RKO (cell line): ENCODE results near the gene LDLRAD2.

Experiments
- DNase-seq: peaks from one replicate; pipeline ENCODE4 v3.0.0-alpha.2; 2016; ENCODE audit warnings: low spot score

The LDLRAD2 gene

DNA sequence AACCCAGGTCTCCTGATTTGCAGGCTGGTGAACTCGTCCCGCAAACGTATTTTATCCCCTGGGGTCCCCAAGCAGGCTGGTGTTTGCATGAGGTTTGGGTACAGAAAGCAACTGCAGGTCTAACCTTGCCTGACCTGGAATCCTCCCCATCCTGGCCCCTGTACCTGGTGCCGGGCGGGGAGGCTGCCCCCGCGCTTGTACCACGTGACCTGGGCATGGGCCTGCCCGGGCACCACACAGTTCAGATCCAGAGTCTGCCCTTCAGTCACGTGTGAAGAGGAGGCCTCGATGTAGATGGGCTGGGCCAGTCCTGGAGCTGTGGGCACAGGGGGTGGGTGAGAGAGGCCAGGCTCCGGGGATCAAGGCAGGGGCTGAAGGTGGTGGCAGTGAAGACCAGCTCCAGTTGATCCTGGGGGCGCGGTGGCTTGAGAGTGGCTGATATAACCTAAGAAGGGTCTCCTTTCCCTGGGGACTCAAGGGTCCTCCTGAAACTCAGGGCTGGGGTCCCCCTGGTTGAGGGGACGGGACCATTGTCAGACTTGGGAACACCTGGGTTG is 30.6 kb downstream of the LDLRAD2 start:
- no peak for DNase-seq

DNA sequence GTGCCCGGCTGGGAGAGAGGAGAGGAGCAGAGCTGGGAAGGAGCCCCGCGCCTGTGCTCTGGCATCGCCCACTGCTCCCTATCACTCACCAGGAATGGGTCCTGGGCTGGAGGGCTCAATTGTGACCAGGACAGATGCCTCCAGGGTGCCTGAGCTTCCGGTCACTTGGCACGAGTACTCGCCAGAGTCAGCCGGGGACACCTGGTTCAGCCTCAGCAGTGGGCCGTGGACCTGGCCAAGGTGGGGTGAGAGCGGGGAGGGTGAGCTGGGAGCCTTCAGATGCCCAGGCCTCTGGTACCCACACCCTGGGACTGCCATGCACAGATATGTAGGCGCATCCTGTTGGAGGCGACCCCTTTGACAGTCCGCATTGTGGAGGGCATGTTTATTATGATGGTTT is 31.1 kb downstream of the LDLRAD2 start:
- DNase-seq = no peak

DNA sequence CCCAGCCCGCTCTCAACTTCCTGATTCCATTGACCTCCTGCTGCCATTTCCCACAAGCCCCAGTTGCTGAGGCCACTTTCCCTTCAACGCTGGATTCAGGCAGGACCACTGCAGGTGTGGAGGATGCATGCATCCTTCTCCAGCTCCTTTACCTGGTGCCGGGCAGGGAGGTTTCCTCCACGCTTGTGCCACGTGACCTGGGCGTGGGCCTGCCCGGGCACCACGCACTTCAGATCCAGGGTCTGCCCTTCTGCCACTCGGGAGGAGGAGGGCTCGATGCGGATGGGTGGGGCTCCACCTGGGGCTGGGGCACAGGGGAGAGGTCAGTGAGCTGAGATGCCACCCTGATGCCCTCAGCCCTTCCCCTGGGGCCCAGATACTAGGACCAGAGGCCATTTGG is 31.9 kb downstream of the LDLRAD2 start:
- DNase-seq = no peak

DNA sequence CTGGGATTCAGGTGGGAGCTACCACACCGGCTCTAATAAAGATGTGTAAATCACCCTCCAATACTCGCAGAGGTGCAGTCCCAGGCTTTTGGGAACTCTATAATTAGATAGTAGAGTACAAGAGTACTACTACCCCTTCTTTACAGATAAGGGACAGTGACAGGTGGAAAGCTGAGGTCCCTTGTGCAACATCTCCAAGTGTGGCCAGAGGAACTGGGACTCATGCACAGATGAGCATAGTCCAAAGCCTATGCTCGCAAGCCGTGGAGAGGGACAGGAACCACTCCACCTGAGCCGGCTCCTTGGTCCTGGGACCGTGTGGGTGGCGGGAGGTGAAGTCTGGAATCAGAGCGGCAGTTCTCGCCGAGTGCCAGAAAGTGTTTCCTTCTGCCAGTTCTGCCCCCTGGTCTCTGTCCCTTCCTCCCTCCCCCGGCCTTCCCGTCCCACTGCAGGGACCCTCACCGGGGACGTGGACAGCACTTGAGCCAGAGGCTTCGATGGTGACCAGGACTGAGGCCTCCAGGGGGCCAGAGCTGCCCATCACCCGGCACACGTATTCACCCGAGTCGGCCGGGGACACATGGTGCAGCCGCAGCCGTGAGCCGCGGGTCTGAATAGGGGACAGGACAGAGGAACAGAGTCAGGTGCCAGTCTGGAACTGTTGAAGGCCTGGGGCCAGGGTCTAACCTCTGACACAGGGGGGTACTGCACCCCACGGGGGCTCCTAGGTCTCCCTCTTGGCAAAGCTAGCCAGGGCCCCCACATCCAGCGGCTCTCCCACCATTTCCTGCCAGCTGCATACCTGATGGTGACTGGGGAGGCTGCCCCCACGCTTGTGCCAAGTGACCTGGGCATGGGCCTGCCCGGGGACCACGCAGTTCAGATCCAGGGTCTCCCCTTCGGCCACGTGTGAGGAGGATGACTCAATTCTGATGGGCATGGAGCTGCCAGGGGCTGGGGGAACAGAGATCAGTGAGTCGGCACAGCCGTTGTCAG is 33.9 kb downstream of the LDLRAD2 start:
- DNase-seq = no peak

DNA sequence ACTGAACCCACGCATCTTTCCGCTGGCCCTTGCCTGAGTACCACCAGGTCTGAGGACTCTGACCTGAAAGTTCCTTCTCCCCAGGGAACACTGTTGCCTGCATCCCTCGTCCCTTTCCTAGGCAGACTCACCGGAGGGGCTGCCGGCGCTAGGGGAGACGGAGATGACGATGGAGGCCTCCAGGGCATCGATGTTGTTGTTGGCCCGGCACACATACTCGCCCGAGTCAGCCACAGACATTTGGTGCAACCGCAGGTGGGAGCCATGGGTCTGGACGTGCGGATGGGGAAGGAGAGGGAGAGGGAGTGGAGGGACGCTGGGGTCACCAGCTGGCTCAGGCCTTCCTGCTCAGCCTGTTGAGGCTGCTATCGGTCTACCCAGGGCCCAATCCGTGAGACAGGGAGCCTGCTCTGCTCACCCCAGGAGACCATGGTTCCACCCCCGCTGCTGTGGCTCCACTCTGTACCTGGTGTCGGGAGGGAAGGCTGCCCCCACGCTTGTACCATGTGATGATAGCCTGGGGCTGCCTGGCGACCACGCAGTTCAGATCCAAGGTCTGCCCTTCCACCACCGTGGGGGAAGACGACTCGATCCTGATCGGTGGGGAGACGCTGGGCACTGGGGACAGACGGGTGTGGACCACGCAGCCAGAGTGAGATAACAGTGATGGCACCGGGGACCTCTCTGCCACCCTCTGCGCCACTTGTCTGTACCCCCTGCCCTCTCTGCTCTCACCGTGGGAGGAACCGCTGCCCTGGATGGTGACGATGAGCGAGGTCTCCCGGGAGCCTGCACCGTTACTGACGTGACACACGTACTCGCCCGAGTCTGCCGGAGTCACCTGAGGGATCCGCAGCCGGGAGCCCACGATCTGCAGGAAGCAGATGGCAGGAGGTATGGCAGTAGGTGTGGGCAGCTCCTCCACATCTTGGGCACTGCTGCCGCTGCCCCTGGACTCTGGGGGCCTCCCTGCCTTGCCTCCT is 35.4 kb downstream of the LDLRAD2 start:
- no peak for DNase-seq

DNA sequence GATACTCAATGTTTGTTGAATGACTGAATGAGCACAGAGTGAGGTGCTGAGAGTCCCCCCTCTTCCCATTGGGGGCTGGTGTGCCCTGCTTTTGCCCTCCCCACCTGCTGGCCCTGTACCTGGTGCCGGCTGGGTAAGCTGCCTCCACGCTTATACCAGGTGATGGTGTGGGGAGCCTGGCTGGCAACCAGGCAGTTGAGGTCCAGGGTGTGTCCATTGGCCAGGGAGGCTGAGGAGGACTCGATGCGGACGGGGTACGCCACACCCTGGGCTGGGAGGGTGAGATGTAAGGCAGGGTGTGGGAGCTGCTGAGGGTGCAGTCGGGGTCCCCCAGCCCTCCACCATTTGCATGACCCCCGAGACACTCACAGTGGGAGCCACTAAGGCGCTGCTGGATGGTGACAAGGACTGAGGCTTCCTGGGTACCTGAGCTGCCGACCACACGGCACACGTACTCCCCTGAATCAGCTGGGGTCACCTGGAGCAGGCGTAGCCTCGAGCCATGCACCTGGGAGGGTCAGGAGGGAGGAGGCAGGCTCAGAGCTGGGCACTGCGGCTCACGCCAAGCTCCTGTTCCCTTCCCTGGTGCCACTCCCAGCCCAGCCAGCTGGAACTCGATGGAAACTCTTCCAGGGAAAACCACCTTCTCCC is 36.6 kb downstream of the LDLRAD2 start:
- DNase-seq = no peak

DNA sequence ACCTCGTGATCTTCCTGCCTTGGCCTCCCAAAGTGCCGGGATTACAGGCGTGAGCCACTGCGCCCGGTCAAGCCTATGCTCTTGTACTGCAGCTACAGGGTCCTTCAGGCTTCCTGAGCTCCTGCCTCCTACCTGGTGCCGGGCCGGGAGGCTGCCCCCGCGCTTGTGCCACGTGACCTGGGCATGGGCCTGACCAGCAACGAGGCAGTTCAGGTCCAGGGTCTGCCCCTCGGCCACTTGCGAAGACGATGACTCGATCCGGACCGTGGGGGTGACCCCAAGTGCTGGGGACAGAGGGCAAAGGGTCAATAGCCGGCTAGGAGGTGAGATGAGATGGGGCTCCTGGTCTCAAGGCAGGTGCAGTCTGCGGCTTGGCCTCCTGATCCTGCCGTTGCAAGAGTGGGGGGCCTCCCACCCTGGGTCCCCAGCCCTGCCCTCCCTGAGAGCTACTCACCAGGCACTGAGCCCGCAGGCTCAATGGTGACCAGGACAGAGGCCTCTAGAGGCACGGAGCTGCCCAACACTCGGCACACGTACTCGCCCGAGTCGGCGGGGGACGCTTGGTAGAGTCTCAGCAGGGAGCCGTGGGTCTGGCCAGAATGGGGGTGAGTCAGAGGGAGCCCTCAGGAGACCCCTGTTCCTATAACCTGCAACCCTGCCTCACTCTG is 38.0 kb downstream of the LDLRAD2 start:
- no peak for DNase-seq

DNA sequence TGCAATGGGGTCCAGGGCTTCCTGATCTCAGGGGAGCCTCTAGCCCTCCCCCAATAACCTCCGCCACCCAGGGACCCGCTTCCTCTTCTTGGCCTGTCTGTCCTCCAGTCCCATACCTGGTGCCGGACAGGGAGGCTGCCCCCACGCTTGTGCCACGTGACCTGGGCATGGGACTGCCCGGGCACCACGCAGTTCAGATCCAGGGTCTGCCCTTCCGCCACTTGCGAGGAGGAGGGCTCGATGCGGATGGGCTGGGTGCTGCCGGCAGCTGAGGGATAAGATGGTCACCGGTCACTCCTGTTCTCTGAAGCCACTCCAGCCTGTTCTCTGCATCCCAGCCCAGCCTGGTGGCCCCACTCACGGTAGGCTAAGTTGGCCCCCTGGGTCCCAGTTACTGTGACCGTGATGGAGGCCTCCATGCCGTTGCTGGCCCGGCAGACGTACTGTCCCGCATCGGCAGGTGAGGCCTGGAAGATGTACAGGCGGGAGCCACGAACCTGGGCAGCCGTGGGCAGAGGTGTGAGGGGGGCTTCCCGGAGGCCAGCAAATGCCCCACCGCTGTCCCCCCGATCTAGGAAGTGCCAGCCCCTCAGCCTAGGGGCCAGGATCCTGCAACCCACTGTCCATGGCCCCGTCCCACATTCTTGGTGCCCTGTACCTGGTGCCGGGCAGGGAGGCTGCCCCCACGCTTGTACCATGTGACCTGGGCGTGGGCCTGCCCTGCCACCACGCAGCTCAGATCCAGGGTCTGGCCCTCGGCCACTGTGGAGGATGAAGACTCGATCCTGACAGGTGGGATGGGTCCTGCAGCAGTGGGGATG is 39.6 kb downstream of the LDLRAD2 start:
- DNase-seq = no peak

DNA sequence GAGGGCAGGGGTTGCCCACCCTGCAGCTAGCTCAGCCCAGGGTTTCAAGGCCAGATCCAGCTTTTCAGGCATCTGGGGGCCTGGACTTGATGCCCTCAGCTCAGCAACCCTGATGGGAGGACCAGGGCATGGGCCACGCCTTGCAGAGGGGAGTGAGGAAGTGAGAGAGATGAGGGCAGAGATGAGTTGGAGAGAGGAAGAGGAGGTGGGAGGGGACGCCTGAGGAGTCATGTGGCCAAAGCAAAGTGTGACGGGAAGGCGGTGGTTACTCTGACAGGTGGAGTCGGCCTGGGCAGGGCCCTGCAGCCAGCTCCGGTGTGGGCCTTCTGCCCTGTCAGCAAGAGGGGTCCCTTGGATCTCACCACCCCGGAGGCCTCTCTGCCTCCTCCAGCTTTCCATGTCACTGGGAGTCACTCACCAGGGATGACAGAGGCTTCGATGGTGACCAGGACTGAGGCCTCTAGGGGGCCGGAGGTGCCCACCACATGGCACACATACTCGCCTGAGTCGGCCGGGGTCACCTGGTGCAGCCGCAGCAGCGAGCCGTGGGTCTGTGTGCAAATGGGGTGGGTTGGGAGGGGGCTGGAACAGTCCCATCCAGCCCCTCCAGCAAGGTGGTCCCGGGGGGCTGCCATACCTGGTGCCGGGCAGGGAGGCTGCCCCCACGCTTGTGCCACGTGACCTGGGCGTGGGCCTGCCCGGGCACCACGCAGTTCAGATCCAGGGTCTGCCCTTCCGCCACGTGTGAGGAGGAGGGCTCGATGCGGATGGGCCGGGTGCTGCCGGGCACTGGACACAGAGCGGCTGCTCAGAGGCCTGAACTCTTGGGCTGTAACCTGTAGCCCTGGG is 40.4 kb downstream of the LDLRAD2 start:
- DNase-seq = no peak

DNA sequence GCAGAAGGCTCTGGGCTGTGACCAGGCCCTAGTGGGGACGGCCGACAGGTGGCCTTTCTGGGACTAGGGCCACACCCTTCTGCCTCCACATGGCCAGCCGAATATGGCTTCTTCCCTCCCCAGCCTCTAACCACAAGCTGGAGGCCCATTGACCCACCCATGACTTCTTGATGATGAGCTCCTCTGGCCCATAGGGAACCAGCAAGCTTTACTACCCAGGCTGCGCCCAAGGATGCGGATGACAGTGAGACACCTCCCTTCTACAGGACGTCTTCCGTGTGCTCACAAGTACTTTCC is 41.0 kb downstream of the LDLRAD2 start:
- DNase-seq = no peak

DNA sequence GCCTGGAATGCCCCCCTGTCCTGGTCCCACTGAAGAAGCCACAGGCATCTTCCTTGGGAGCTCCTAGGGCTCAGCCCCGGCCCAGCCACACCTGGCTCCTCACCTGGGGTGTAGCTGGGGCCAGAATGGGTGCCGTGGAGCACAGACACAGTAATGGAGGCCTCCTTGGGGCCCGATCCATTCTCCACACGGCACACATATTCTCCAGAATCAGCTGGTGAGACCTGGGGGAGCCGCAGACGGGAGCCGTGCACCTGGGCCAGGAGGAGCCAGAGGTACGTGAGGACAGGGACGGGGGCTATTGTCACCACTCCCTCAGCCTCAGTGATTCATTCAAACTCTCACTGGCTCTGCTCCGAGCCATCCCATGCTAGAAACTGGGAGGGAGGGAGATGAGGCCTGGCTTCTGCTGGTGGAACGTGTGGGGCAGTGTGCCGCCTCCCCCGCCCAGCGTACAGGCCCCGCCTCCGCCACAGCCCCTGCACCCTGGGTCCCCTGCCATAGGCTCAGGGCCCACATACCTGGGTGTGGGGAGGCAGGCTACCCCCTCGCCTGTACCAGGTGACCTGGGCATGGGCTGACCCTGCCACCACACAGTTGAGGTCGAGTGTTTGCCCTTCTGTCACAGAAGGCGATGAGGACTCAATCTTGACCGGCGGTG is 42.2 kb downstream of the LDLRAD2 start:
- DNase-seq = no peak

DNA sequence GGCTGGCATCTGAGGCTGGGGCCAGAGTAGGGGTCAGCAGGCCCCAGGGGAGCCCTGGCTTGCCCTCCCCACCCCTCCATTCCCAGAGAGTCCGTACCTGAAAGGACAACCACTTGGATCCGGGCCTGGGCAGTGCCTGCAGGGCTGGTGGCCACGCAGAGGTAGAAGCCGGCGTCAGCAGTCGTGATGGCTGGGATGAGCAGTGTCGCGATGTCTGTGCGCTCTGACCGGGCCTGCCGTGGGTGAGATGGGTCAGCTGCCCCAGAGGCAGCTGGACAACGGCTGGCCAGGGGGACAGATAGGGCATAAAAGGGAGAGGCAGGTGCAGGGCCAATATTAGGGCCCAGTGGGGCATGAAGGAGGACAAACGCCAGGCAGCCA is 42.7 kb downstream of the LDLRAD2 start:
- no peak for DNase-seq

DNA sequence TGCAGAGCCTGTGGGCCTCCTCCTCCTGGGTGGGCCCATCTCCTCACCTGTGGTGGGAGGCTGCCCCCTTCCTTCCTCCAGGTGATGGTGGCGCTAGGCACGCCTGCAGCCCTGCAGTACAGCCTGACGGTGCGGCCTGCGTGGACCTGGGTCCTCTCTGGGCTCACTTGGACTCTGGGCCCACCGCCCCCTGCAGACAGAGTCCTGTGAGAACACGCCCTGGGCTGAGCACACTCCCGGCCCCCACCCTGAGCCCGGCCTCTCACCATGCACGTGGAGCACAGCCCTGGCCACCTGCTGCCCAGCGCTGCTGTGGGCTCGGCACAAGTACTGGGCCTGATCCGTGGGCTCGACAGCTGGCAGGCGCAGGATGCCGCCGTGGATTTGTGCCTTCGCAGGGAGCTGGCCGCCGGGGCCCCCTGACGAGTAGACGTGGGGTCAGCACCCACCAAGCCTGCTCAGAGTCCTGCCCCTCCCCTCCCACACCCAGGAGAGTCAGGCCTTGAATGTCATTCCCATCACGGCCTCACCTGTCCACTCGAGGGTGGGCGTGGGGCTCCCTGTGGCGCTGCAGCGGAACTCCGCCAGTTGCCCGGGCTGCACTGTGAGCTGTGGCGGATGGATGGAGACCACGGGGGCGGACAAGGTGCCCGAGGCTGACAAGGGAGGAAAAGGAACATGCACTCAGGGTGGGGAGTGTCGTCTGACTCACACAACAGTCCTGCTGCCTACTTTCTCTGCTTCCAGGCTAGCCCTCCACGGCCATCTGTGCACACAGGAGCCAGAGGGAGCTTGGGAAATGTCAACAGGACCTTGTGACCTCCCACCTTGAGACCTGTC is 43.4 kb downstream of the LDLRAD2 start:
- no peak for DNase-seq

DNA sequence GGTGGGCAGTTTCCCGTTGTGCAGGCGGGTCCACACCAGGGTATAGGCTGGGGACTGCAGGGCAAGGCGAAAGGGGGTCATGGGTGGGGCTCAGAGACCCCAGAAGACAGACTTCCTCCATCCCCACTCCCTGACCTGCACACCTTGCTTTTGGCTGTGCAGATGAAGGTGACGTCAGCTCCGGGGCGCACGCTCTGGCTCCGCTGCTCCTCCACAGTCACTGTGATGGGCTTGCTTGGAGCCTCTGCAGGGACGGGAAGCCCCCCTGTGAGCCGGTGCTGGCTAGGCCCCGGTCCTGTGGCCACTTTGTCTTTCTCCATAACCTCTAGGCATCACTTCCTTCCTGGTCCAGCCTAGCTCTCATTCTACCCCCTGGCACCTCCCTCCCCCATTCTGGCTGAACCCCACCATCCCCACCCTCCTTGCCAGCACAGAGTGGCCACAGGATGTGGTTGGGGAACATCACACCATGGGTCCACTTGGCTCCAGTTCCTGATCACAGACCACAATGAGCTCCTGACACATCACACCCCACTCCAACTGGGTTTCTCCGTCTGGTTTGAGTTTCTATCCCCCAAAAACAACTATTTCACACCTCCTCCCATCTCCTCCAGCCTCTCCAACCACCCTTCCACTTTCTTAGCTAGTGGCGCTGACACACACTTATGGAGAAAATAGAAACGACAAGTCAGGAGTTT is 45.2 kb downstream of the LDLRAD2 start:
- no peak for DNase-seq

DNA sequence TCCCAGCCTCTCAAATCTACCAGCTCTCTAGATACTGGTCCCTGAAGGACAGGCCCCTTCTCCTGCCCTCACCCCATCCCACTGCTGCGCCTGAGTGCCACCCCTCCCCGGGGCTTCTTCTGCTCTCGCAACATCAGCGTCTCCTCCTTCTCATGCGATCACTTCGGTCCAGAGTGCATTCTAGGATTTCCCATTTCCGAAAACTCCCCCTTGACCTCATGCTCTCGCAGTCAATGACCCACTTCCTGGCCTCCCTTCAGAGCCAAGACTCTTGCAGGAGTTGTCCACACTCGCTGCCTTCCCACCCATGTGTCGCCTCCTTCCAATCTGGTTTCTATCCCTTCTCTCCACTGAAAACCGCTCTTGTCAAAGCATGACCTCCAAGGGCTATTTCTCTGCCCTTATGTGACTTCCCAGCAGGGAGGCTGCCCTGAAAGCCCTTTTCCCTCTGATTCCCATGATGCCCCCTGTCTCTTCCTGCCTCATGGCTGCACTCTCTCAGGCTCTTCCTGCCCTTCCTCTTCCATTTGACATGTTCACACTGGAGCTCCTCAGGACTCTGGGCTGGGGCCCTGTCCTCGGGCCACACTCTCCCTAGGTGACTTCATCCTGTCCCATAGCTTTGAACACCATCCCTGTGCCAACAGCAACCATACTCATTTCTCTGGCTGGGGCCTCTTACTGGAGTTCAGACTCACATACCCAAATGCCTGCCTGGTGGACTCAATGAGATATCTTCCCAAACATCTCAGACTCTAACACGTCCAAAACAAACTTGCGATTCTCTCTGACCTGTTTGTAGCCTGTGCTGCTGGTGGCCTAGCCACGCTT is 46.0 kb downstream of the LDLRAD2 start:
- no peak for DNase-seq

DNA sequence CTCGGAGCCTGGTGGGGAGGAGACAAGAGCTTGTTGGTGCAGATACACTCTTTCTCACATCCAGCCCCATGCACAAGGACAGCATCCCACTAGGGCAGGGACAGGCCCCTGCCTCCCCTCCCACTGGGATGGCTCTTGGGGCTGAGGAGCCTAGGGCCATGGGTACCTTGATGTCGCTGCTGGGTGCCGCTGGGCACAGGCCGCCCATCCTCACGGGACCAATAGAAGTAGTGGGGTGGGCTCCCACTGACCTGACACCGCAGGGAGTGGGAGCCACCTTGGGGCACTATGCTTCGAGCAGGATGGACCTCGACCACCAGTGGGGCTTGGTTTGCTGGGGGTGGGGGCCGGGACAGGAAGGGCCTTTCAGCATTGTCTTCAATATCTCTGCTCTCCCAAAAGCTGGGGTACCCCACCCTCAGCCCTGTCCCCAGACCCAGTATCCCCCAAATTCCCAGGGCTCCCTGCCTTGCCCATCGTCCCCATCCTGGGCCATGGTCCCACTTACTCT is 47.7 kb downstream of the LDLRAD2 start:
- DNase-seq = no peak
